Astrocyte (in vitro differentiated cells and primary cell): ENCODE results near the gene EGFL7. TPM values are rescaled to one million over a fixed set of nuclear protein-coding genes. Genes with fewer than 3 reads are reported as not detected.
"Not testable (repeated sequence)": the region's sequence is repeated elsewhere in the genome, so short reads cannot be mapped to it uniquely, and the experiment has no call there.

Experiments used
- DNase-seq: peaks from one replicate; pipeline ENCODE4 v3.0.0-alpha.2; 2010; ENCODE audit warnings: low read depth
- FAIRE-seq: peaks from 2 replicates; lab custom pipeline; 2011; peaks lifted over from hg19 to GRCh38; lab: Jason Lieb, UNC
- H2AFZ ChIP-seq: 2 replicates; pipeline ENCODE4 v1.6.0; 2012; ENCODE audit warnings: low read depth, low read length, inconsistent platforms
- H3K27ac ChIP-seq: 2 replicates; pipeline ENCODE4 v1.5.1; 2011; ENCODE audit warnings: low read depth, low read length, inconsistent platforms
- H3K27me3 ChIP-seq: 2 replicates; pipeline ENCODE4 v1.6.0; 2011; ENCODE audit warnings: low read length, inconsistent platforms; ENCODE audit not compliant: insufficient read depth
- H3K36me3 ChIP-seq: 2 replicates; pipeline ENCODE4 v1.5.1; 2011; ENCODE audit warnings: low read length, inconsistent platforms; ENCODE audit not compliant: insufficient read depth
- H3K4me1 ChIP-seq: 2 replicates; pipeline ENCODE4 v1.5.1; 2011; ENCODE audit warnings: low read length, inconsistent platforms; ENCODE audit not compliant: insufficient read depth
- H3K4me2 ChIP-seq: 2 replicates; pipeline ENCODE4 v1.6.0; 2012; ENCODE audit warnings: low read length, inconsistent platforms
- H3K4me3 ChIP-seq: 2 replicates; pipeline ENCODE4 v1.5.1; 2011; ENCODE audit warnings: low read depth, mild to moderate bottlenecking, low read length, inconsistent platforms; ENCODE audit not compliant: insufficient read depth
- H3K79me2 ChIP-seq: 2 replicates; pipeline ENCODE4 v1.6.0; 2012; ENCODE audit warnings: mild to moderate bottlenecking, low read length, inconsistent platforms; ENCODE audit not compliant: insufficient read depth
- H3K9ac ChIP-seq: 2 replicates; pipeline ENCODE4 v1.6.0; 2012; ENCODE audit warnings: mild to moderate bottlenecking, low read length, inconsistent platforms
- H3K9me3 ChIP-seq: 2 replicates; pipeline ENCODE4 v1.5.1; 2012; ENCODE audit warnings: low read depth, mild to moderate bottlenecking, low read length, inconsistent platforms; ENCODE audit not compliant: insufficient read depth
- H4K20me1 ChIP-seq: 2 replicates; pipeline ENCODE4 v1.6.0; 2012; ENCODE audit warnings: low read length, inconsistent platforms; ENCODE audit not compliant: insufficient read depth
- H3K27ac Mint-ChIP-seq: one replicate; pipeline ENCODE4 v1.8.0; 2021; ENCODE audit warnings: mild to moderate bottlenecking, mixed read lengths; ENCODE audit not compliant: unreplicated experiment
- H3K27me3 Mint-ChIP-seq: one replicate; pipeline ENCODE4 v1.8.0; 2021; ENCODE audit warnings: low read depth, mixed read lengths; ENCODE audit not compliant: unreplicated experiment
- H3K36me3 Mint-ChIP-seq: one replicate; pipeline ENCODE4 v1.8.0; 2021; ENCODE audit warnings: low read depth, mixed read lengths; ENCODE audit not compliant: unreplicated experiment
- H3K4me1 Mint-ChIP-seq: one replicate; pipeline ENCODE4 v1.8.0; 2021; ENCODE audit warnings: low read depth, mixed read lengths; ENCODE audit not compliant: unreplicated experiment
- H3K4me3 Mint-ChIP-seq: one replicate; pipeline ENCODE4 v1.8.0; 2021; ENCODE audit warnings: mild to moderate bottlenecking, moderate library complexity, mixed read lengths; ENCODE audit not compliant: unreplicated experiment
- H3K9me3 Mint-ChIP-seq: one replicate; pipeline ENCODE4 v1.8.0; 2021; ENCODE audit warnings: mild to moderate bottlenecking, mixed read lengths; ENCODE audit not compliant: unreplicated experiment
- CTCF ChIP-seq: IDR thresholded peaks from 2 replicates; pipeline ENCODE4 v1.5.1; 2011; ENCODE audit warnings: low read depth, mild to moderate bottlenecking, inconsistent platforms, low read length, moderate library complexity; ENCODE audit not compliant: insufficient read depth
- EZH2 ChIP-seq: IDR thresholded peaks from 2 replicates; pipeline ENCODE4 v1.6.1; 2012; ENCODE audit warnings: mild to moderate bottlenecking, low read length, inconsistent platforms; ENCODE audit not compliant: insufficient read depth
- total RNA-seq: library from RNA; stranded (reverse); gene quantifications from 2 replicates; pipeline ENCODE4 v1.2.1, GENCODE V29; 2021

The EGFL7 gene
- total RNA-seq, 1 donor from 2014 or later = 12.3 TPM

- no peaks in the 10 kb centered on the region for H3K36me3 ChIP-seq
- H3K27ac ChIP-seq = no peak overlapping the region
- DNase-seq (no peak), FAIRE-seq (no peak)
- H2AFZ ChIP-seq = no peak overlapping the region
- Mint-ChIP-seq H3K9me3 (peaks cover 6% of the 10 kb centered on the region), H3K27me3 (peaks cover 10% of the 10 kb centered on the region), H3K36me3 (no peaks in the 10 kb centered on the region), H3K4me1 (no peaks in the 10 kb centered on the region), H3K4me3 (no peak overlapping the region), H3K27ac (no peak overlapping the region)
- H3K9me3 ChIP-seq = no peaks in the 10 kb centered on the region
- no peaks in the 10 kb centered on the region for H3K27me3 ChIP-seq
- no peak overlapping the region for H3K9ac ChIP-seq
- peaks cover 3% of the 10 kb centered on the region for H3K4me1 ChIP-seq
- TF ChIP-seq EZH2 = no peak
- no peak for TF ChIP-seq CTCF
- H3K79me2 ChIP-seq = no peaks in the 10 kb centered on the region
- no peak overlapping the region for H3K4me2 ChIP-seq
- H4K20me1 ChIP-seq = no peaks in the 10 kb centered on the region
- no peak overlapping the region for H3K4me3 ChIP-seq
Observed at GRCh38 chr9:136709454-136710109, 46.9 kb downstream of the EGFL7 start.

GRCh38 chr9:136710543-136710942 is 47.8 kb downstream of the EGFL7 start:
- Histone ChIP-seq H3K27me3 (no peaks in the 10 kb centered on the region), H3K4me3 (no peak overlapping the region), H3K36me3 (no peaks in the 10 kb centered on the region), H4K20me1 (no peaks in the 10 kb centered on the region), H3K9me3 (no peaks in the 10 kb centered on the region), H3K27ac (no peak overlapping the region), H3K4me2 (no peak overlapping the region), H3K9ac (no peak overlapping the region), H3K79me2 (no peaks in the 10 kb centered on the region), H3K4me1 (peaks cover 3% of the 10 kb centered on the region), H2AFZ (no peak overlapping the region)
- FAIRE-seq (no peak), DNase-seq (no peak)
- Mint-ChIP-seq H3K36me3 (no peaks in the 10 kb centered on the region), H3K9me3 (peaks cover 3% of the 10 kb centered on the region), H3K4me1 (no peaks in the 10 kb centered on the region), H3K27ac (peak overlapping the region; percentile 26), H3K4me3 (peak overlapping the region; percentile 50), H3K27me3 (peaks cover 6% of the 10 kb centered on the region)
- TF ChIP-seq EZH2 (no peak), CTCF (no peak)

DNA sequence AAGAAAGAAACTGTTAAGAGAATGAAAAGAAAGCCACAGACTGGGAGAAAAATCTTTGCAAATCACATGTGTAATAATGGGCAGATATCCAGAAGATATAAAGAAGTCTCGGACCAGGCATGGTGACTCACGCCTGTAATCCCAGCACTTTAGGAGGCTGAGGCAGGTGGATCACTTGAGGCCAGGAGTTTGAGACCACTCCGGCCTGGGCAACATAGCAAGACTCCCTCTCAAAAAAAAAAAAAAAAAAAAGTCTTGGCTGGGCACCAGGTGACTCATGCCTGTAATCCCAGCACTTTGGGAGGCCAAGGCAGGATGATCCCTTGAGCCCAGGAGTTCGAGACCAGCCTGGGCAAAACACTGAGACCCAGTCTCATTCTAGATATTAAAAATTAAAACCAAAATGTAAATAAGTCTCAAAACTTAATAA is 48.5 kb downstream of the EGFL7 start:
- not testable (repeated sequence) for FAIRE-seq, H3K4me3 ChIP-seq, H3K4me1 Mint-ChIP-seq

More for the DNA sequence above, 48.5 kb downstream of the EGFL7 start:
- not testable (repeated sequence) for H3K27me3 ChIP-seq, H3K9me3 ChIP-seq, H3K9ac ChIP-seq, H3K36me3 Mint-ChIP-seq, H3K4me1 ChIP-seq, H3K9me3 Mint-ChIP-seq, H3K4me2 ChIP-seq, H2AFZ ChIP-seq, H4K20me1 ChIP-seq, H3K27me3 Mint-ChIP-seq, H3K36me3 ChIP-seq, H3K27ac ChIP-seq, H3K79me2 ChIP-seq
- Mint-ChIP-seq H3K4me3 (peak overlapping the region; percentile 82), H3K27ac (peak overlapping the region; percentile 62)
- DNase-seq = peak; percentile 47
